ENCODE results near the gene OR2T33. TPM values are rescaled to one million over a fixed set of nuclear protein-coding genes. Genes with fewer than 3 reads are reported as not detected.
"Not testable (repeated sequence)": the region's sequence is repeated elsewhere in the genome, so short reads cannot be mapped to it uniquely, and the experiment has no call there.

The OR2T33 gene
- total RNA-seq, 2 experiments from 2014 or later, result not detected

GRCh38 chr1:248303324-248303723 lies 25.5 kb upstream of the OR2T33 start, which contains the start of gene OR2T12:
Gene OR2T12 (minus strand): TSS chr1:248303424. CDS start chr1:248295578, 7,846 bp downstream.
- H3K9me3 Mint-ChIP-seq, result no peaks in the 10 kb centered on the region
- H3K27me3 Mint-ChIP-seq, result peaks cover 1% of the 10 kb centered on the region
- no peaks in the 10 kb centered on the region for H3K4me1 Mint-ChIP-seq (ENCODE audit: low read depth)
- H3K4me3 Mint-ChIP-seq, result no peak within 1 kb of the TSS
- no peak within 1 kb of the TSS for H3K27ac Mint-ChIP-seq
- ChIA-PET CTCF (no interaction called here), POLR2A (no interaction called here)
- TF ChIP-seq CTCF (IDR thresholded peaks at IDR 0.05), result no peak
- DNase-seq (no peak), ATAC-seq (no peak)
- no peaks in the 10 kb centered on the region for H3K36me3 Mint-ChIP-seq (ENCODE audit: low read depth)
- intact Hi-C loops (cut with micrococcal nuclease), result no loop called here

GRCh38 chr1:248288391-248288790 lies 10.6 kb upstream of the OR2T33 start:
- intact Hi-C loops (cut with micrococcal nuclease), result no loop called here
- TF ChIP-seq CTCF (IDR thresholded peaks at IDR 0.05), result no peak
- peaks cover 1% of the 10 kb centered on the region for H3K27me3 Mint-ChIP-seq
- CTCF ChIA-PET, result no interaction called here
- H3K36me3 Mint-ChIP-seq (ENCODE audit: low read depth), result no peaks in the 10 kb centered on the region
- H3K4me3 Mint-ChIP-seq, result no peak overlapping the region
- no peaks in the 10 kb centered on the region for H3K9me3 Mint-ChIP-seq
- DNase-seq, result no peak
- no peak for ATAC-seq
- no peak overlapping the region for H3K27ac Mint-ChIP-seq
- no peaks in the 10 kb centered on the region for H3K4me1 Mint-ChIP-seq (ENCODE audit: low read depth)
- POLR2A ChIA-PET, result no interaction called here

- H3K9me3 Mint-ChIP-seq; POLR2A ChIA-PET; intact Hi-C loops (cut with micrococcal nuclease); DNase-seq; H3K4me3 Mint-ChIP-seq; CTCF ChIA-PET; H3K36me3 Mint-ChIP-seq (ENCODE audit: low read depth); ATAC-seq; H3K27me3 Mint-ChIP-seq; H3K4me1 Mint-ChIP-seq (ENCODE audit: low read depth); H3K27ac Mint-ChIP-seq: not testable (repeated sequence)
These were observed 4.6 kb downstream of the OR2T33 start for GRCh38 chr1:248273225-248273624.

- Mint-ChIP-seq H3K27ac (no peak overlapping the region), H3K27me3 (no peaks in the 10 kb centered on the region), H3K4me3 (no peak overlapping the region), H3K36me3 (ENCODE audit: low read depth) (no peaks in the 10 kb centered on the region), H3K4me1 (ENCODE audit: low read depth) (no peaks in the 10 kb centered on the region), H3K9me3 (peaks cover 4% of the 10 kb centered on the region)
- ChIA-PET POLR2A (no interaction called here), CTCF (no interaction called here)
- no peak for TF ChIP-seq CTCF (IDR thresholded peaks at IDR 0.05)
- ATAC-seq (no peak), DNase-seq (no peak)
- intact Hi-C loops (cut with micrococcal nuclease), result no loop called here
These were observed 9.6 kb downstream of the OR2T33 start for GRCh38 chr1:248268178-248268577.

- CTCF ChIA-PET, result interaction anchor here (1.0 kb wide), 1 partner anchor 16 kb away, joined by 3 read pairs; no protein-coding TSS in a partner anchor
These were observed 18.5 kb downstream of the OR2T33 start for GRCh38 chr1:248259309-248259708.

GRCh38 chr1:248243204-248243603 lies 34.6 kb downstream of the OR2T33 start:
- Mint-ChIP-seq H3K36me3 (ENCODE audit: low read depth) (no peaks in the 10 kb centered on the region), H3K27ac (no peak overlapping the region)

More at GRCh38 chr1:248259309-248259708, 18.5 kb downstream of the OR2T33 start:
- DNase-seq; H3K27me3 Mint-ChIP-seq; ATAC-seq; H3K27ac Mint-ChIP-seq; H3K36me3 Mint-ChIP-seq (ENCODE audit: low read depth); H3K4me1 Mint-ChIP-seq (ENCODE audit: low read depth); intact Hi-C loops (cut with micrococcal nuclease); H3K4me3 Mint-ChIP-seq; POLR2A ChIA-PET: not testable (repeated sequence)
- peaks cover 18% of the 10 kb centered on the region for H3K9me3 Mint-ChIP-seq

More at GRCh38 chr1:248243204-248243603, 34.6 kb downstream of the OR2T33 start:
- DNase-seq, result peak; percentile 33
- Mint-ChIP-seq H3K4me1 (ENCODE audit: low read depth) (peaks cover 2% of the 10 kb centered on the region), H3K27me3 (peaks cover 17% of the 10 kb centered on the region), H3K9me3 (no peaks in the 10 kb centered on the region), H3K4me3 (no peak overlapping the region)
- TF ChIP-seq CTCF (IDR thresholded peaks at IDR 0.05), result peak; percentile 75
- intact Hi-C loops (cut with micrococcal nuclease), result no loop called here
- ChIA-PET POLR2A (no interaction called here), CTCF (interaction anchor here (0.7 to 1.9 kb wide), 12 partner anchors 8 to 563 kb away, joined by 3 to 7 read pairs (median 3); no protein-coding TSS in a partner anchor)
- peak; percentile 64 for ATAC-seq

Measured in activated CD8-positive, alpha-beta T cell treated with anti-CD3 and anti-CD28 coated beads for 36 hours (primary cell).